GM12878 (cell line): ENCODE measurements around the gene DDTL. TPM values are rescaled to one million over a fixed set of nuclear protein-coding genes. Genes with fewer than 3 reads are reported as not detected.
A peak's percentile ranks its signal among the peaks of the same experiment; 100 is the strongest.

Source experiments
- ATAC-seq: fragments of 200-7000 bp; cut with Tn5 transposase; 3 replicates; pipeline ENCODE4 v1.9.1; 2020; ENCODE audit warnings: mild to moderate bottlenecking, moderate library complexity
- BruUV-seq: library from RNA; stranded (reverse); fragments of 400-500 nt; replicated peaks from 2 replicates; lab custom pipeline; 2021; lab: Mats Ljungman, UMichigan
- CTCF ChIA-PET: fragments of 300-600 bp; sonication (Branson Sonifier 250); formaldehyde crosslinking; extraction: SDS; loops from one replicate; lab custom pipeline; 2021; ENCODE audit warnings: inconsistent platforms; lab: Yijun Ruan, JAX
- POLR2A ChIA-PET: fragments of 350-600 bp; formaldehyde crosslinking; extraction: SDS; loops from one replicate; lab custom pipeline; 2021; ENCODE audit warnings: inconsistent platforms; lab: Charles Lee
- RAD21 ChIA-PET: fragments of 300-600 bp; sonication (Branson Sonifier 250); formaldehyde crosslinking; loops from one replicate; lab custom pipeline; 2023; ENCODE audit warnings: antibody characterized with exemption; ENCODE audit not compliant: unreplicated experiment; lab: Charles Lee
- SMC1A ChIA-PET: fragments of 300-600 bp; sonication (Branson Sonifier 250); formaldehyde crosslinking; loops from one replicate; lab custom pipeline; 2023; ENCODE audit not compliant: unreplicated experiment, uncharacterized antibody; lab: Charles Lee
- DNase-seq: peaks from one replicate; pipeline ENCODE4 v3.0.0-alpha.2; 2011; ENCODE audit warnings: low read depth, low spot score
- FAIRE-seq: peaks from 3 replicates; lab custom pipeline; 2011; peaks lifted over from hg19 to GRCh38; lab: Jason Lieb, UNC
- H2AFZ ChIP-seq: 2 replicates; pipeline ENCODE4 v1.6.0; 2011; ENCODE audit warnings: low read depth, low read length, control low read depth; ENCODE audit not compliant: control insufficient read depth
- H3K27ac ChIP-seq: 2 replicates; pipeline ENCODE4 v1.5.1; 2011; ENCODE audit warnings: control low read depth; ENCODE audit not compliant: control insufficient read depth, insufficient read depth
- H3K27me3 ChIP-seq, 2 experiments: replicated peaks in 1 of 2; 2 replicates each; pipeline versions ENCODE4 v1.6.0 to v1.6.1; 2011; ENCODE audit warnings: low read length in 1 of 2; ENCODE audit not compliant: control insufficient read depth in 2 of 2, insufficient read depth in 2 of 2
- H3K36me3 ChIP-seq, 2 experiments: 2 replicates each; pipeline ENCODE4 v1.5.1; 2011; ENCODE audit warnings: low read length in 1 of 2; ENCODE audit not compliant: control insufficient read depth in 2 of 2, insufficient read depth in 2 of 2
- H3K4me1 ChIP-seq: 2 replicates; pipeline ENCODE4 v1.6.1; 2011; ENCODE audit warnings: mild to moderate bottlenecking, low read length, moderate library complexity, mixed read lengths; ENCODE audit not compliant: control insufficient read depth, insufficient read depth
- H3K4me2 ChIP-seq: 2 replicates; pipeline ENCODE4 v1.6.0; 2011; ENCODE audit warnings: control low read depth; ENCODE audit not compliant: control insufficient read depth, insufficient read depth
- H3K4me3 ChIP-seq: fragments of 200-600 bp; sonication (generic); 2 replicates; pipeline ENCODE4 v1.5.1; 2016
- H3K79me2 ChIP-seq: 2 replicates; pipeline ENCODE4 v1.6.0; 2011; ENCODE audit warnings: low read length; ENCODE audit not compliant: control insufficient read depth, insufficient read depth
- H3K9ac ChIP-seq: 2 replicates; pipeline ENCODE4 v1.8.0; 2011; ENCODE audit warnings: low read length, control low read depth, mixed read lengths; ENCODE audit not compliant: control insufficient read depth, insufficient read depth
- H3K9me3 ChIP-seq: replicated peaks from 3 replicates; pipeline ENCODE4 v1.5.1; 2011; ENCODE audit warnings: mild to moderate bottlenecking, low read length; ENCODE audit not compliant: control insufficient read depth, insufficient read depth
- H4K20me1 ChIP-seq: 2 replicates; pipeline ENCODE4 v1.6.0; 2011; ENCODE audit not compliant: control insufficient read depth, insufficient read depth
- CBFB ChIP-seq: IDR thresholded peaks from 2 replicates; pipeline ENCODE4 v1.6.1; 2016; ENCODE audit warnings: antibody characterized with exemption, low read depth
- EED ChIP-seq: sonication (generic); IDR thresholded peaks from 2 replicates; pipeline ENCODE4 v1.6.1; 2016; ENCODE audit warnings: antibody characterized with exemption, low read depth
- HDGF ChIP-seq: fragments of 450-650 bp; IDR thresholded peaks from 2 replicates; pipeline ENCODE4 v1.6.1; 2016; ENCODE audit warnings: antibody characterized with exemption
- IKZF2 ChIP-seq, 2 experiments: fragments of 450-650 bp; IDR thresholded peaks; 2 replicates each; pipeline ENCODE4 v1.6.1; 2017; ENCODE audit warnings: mild to moderate bottlenecking in 2 of 2, moderate library complexity in 2 of 2
- MTA2 ChIP-seq: fragments of 450-650 bp; IDR thresholded peaks from 2 replicates; pipeline ENCODE4 v1.6.1; 2016; ENCODE audit warnings: low read depth, mild to moderate bottlenecking, moderate library complexity
- NBN ChIP-seq: fragments of 450-650 bp; IDR thresholded peaks from 2 replicates; pipeline ENCODE4 v1.6.1; 2016
- NR2F1 ChIP-seq: fragments of 450-650 bp; conservative IDR thresholded peaks from 2 replicates; pipeline ENCODE4 v1.6.1; 2017; ENCODE audit warnings: mild to moderate bottlenecking
- PAX5 ChIP-seq: IDR thresholded peaks from 2 replicates; pipeline ENCODE4 v1.6.1; 2011; ENCODE audit warnings: low read depth, low read length, borderline replicate concordance
- PAX8 ChIP-seq: fragments of 450-650 bp; IDR thresholded peaks from 2 replicates; pipeline ENCODE4 v1.6.1; 2017; ENCODE audit warnings: mild to moderate bottlenecking, moderate library complexity
- RAD21 ChIP-seq: IDR thresholded peaks from 2 replicates; pipeline ENCODE4 v1.6.1; 2011; ENCODE audit warnings: mild to moderate bottlenecking, low read depth, low read length, moderate library complexity; ENCODE audit not compliant: insufficient read depth
- SKIL ChIP-seq: fragments of 450-650 bp; IDR thresholded peaks from 2 replicates; pipeline ENCODE4 v1.6.1; 2017; ENCODE audit warnings: mild to moderate bottlenecking, low read depth, inconsistent platforms; ENCODE audit not compliant: poor library complexity, severe bottlenecking
- WGBS: methylation state at CpG from one replicate; pipeline ENCODE4 v1.1.6; 2016; ENCODE audit warnings: low lambda C conversion rate; ENCODE audit not compliant: insufficient replicate concordance, insufficient coverage; ENCODE audit errors: missing lambda C conversion rate; 5-methylcytosine and 5-hydroxymethylcytosine counted together
- in situ Hi-C: fragments of 300-500 bp; cut with MboI; formaldehyde crosslinking; loops from 9 replicates; pipeline ENCODE4 v1.14.3; 2018; ENCODE audit warnings: mixed read lengths
- intact Hi-C: fragments of 100-400 bp; cut with micrococcal nuclease; formaldehyde crosslinking; loops from one replicate; pipeline ENCODE4 v1.14.2; 2022; ENCODE audit not compliant: unreplicated experiment
- polyA plus RNA-seq, 11 experiments: library from polyadenylated mRNA; depleted of rRNA in 4 of 11; unstranded in 6 of 11; stranded (reverse) in 5 of 11; fragments of >200 nt; fragmentation: Nextera tagmentation in 4 of 11; fragmentation: Illumina TruSeq in 1 of 11; extraction: Ambion mirVana in 4 of 11; extraction: Trizol in 1 of 11; gene quantifications; 1 replicate in 1 of 11; 2 replicates in 10 of 11; pipeline versions ENCODE4 v1.2.1 to v1.2.3, GENCODE V29; 2011 to 2016; ENCODE audit warnings: inconsistent platforms in 2 of 11, missing spikeins in 2 of 11, low read depth in 1 of 11
- total RNA-seq, 4 experiments: library from RNA; depleted of rRNA in 3 of 4; stranded (reverse); fragments of >200 nt in 3 of 4; fragmentation: Illumina TruSeq in 1 of 4; extraction: Trizol in 1 of 4; gene quantifications; 2 replicates each; pipeline versions ENCODE4 v1.2.1 to v1.2.3, GENCODE V29; 2013 to 2021

The DDTL gene
- total and polyA plus RNA-seq, 10 of the 15 experiments (the other 5 are each of a cell fraction or from before 2014, with no cell fraction given), result 0.05 to 4.0 (median 1.4) TPM; not detected in 3

- peak overlapping the region; percentile 73 for H3K9ac ChIP-seq
- ATAC-seq, result no peak; the same call in 2 of the 3 replicates
- ChIA-PET CTCF (interaction anchor here (1.6 kb wide), 1 partner anchor 33 kb away, joined by 4 read pairs; no protein-coding TSS in a partner anchor), POLR2A (interaction anchor here (1.2 to 1.9 kb wide), 3 partner anchors 8 to 146 kb away, joined by 3 to 7 read pairs (median 4); no protein-coding TSS in a partner anchor)
- in situ Hi-C loops, result no loop called here
- no peaks in the 10 kb centered on the region for H3K27me3 ChIP-seq
- H3K9me3 ChIP-seq, result peaks cover 2% of the 10 kb centered on the region; the same call in 1 of the 3 replicates
- TF ChIP-seq RAD21, result no peak
- TF ChIP-seq PAX5, result peak; percentile 96
- TF ChIP-seq PAX8, result peak; percentile 88; the same call in 1 of the 2 replicates
- TF ChIP-seq SKIL, result peak; percentile 52
- no peak for TF ChIP-seq HDGF
- TF ChIP-seq IKZF2 (IDR thresholded peaks at IDR 0.05), result peak in 1 of 2 experiments; percentile 25; a peak in 1 of 4 replicates
- TF ChIP-seq NBN, result 0 out of 2 replicates have a peak, but pooled peaks have one; percentile 10
- 0 out of 2 replicates have a peak, but pooled peaks have one; percentile 35 for TF ChIP-seq NR2F1
- TF ChIP-seq MTA2, result 0 out of 2 replicates have a peak, but pooled peaks have one; percentile 13
- TF ChIP-seq EED, result no peak
- TF ChIP-seq CBFB, result 0 out of 2 replicates have a peak, but pooled peaks have one; percentile 9
- TF ChIP-seq, all 136 proteins: peak for 8
- H3K4me1 ChIP-seq, result no peaks in the 10 kb centered on the region
- FAIRE-seq (no peak), DNase-seq (no peak)
- peaks cover 38% of the 10 kb centered on the region for H3K79me2 ChIP-seq
- H3K4me3 ChIP-seq, result peak overlapping the region; percentile 96
- peak overlapping the region; percentile 54 for H3K27ac ChIP-seq
- no peaks in the 10 kb centered on the region for H3K36me3 ChIP-seq
- H4K20me1 ChIP-seq, result no peaks in the 10 kb centered on the region
- peak overlapping the region; percentile 52 for H3K4me2 ChIP-seq
- intact Hi-C loops, result no loop called here
- ChIA-PET SMC1A (interaction anchor here (2.0 kb wide), 1 partner anchor 146 kb away, joined by 6 read pairs; no protein-coding TSS in a partner anchor), RAD21 (interaction anchor here (1.5 to 1.6 kb wide), 2 partner anchors 144 to 146 kb away, joined by 4 to 8 read pairs; no protein-coding TSS in a partner anchor)
- H2AFZ ChIP-seq, result peak overlapping the region; percentile 81
- WGBS, result 1% methylated on average over 10 of the region's 10 CpGs
- no TSS peak for BruUV-seq
Observed at GRCh38 chr22:24011735-24012068, 45.0 kb downstream of the DDTL start.
